HG03460 (cell line): Measurements from ENCODE around the gene SON.

Experiments
- ATAC-seq: cut with Tn5 transposase; IDR thresholded peaks from one replicate; pipeline ENCODE4 v1.9.1; 2021; ENCODE audit not compliant: unreplicated experiment

The SON gene

GRCh38 chr21:33541756-33542639, 840 bp upstream of the SON start, which contains the start of gene GART:
GART (minus strand) TSS chr21:33542117; CDS start chr21:33539315, 2,802 bp downstream.
- peak; percentile 63 for ATAC-seq

- ATAC-seq = peak; percentile 21
These were observed 779 bp downstream of the SON start for GRCh38 chr21:33543505-33544129.

- ATAC-seq = no peak
These were observed 1.8 kb downstream of the SON start for GRCh38 chr21:33544451-33545195.

GRCh38 chr21:33546086-33546485, 3.2 kb downstream of the SON start:
- ATAC-seq = no peak

- ATAC-seq = no peak
These were observed 7.3 kb downstream of the SON start for GRCh38 chr21:33549848-33550771.

- ATAC-seq = no peak
These were observed 8.2 kb downstream of the SON start for GRCh38 chr21:33550772-33551660.

GRCh38 chr21:33551664-33552063, 8.8 kb downstream of the SON start:
- ATAC-seq = no peak

GRCh38 chr21:33552093-33552998, 9.5 kb downstream of the SON start:
- no peak for ATAC-seq

- ATAC-seq = no peak
These were observed 10.3 kb downstream of the SON start for GRCh38 chr21:33552999-33553598.

GRCh38 chr21:33554236-33554981, 11.6 kb downstream of the SON start:
- ATAC-seq = no peak

GRCh38 chr21:33554982-33555344, 12.1 kb downstream of the SON start:
- no peak for ATAC-seq

GRCh38 chr21:33557447-33557846, 14.6 kb downstream of the SON start:
- ATAC-seq = no peak

- ATAC-seq = no peak
These were observed 16.1 kb downstream of the SON start for GRCh38 chr21:33558777-33559421.

GRCh38 chr21:33559813-33560212, 17.0 kb downstream of the SON start:
- no peak for ATAC-seq

- ATAC-seq = no peak
These were observed 18.1 kb downstream of the SON start for GRCh38 chr21:33560965-33561364.

- ATAC-seq = no peak
These were observed 18.5 kb downstream of the SON start for GRCh38 chr21:33561373-33561772.

- no peak for ATAC-seq
These were observed 19.6 kb downstream of the SON start for GRCh38 chr21:33562389-33562788.
